Stimulated activated CD8-positive, alpha-beta memory T cell treated with anti-CD3 and anti-CD28 coated beads, Interleukin-7, amount 100 ng/mL, for 4 hours (primary cell): ENCODE results near the gene PPFIBP2.

Experiments
- DNase-seq, 2 donors: peaks; one replicate each; pipeline ENCODE4 v3.0.0-alpha.2; 2020; ENCODE audit warnings: low read depth in 2 of 2

The PPFIBP2 gene

GRCh38 chr11:7600205-7600775 lies 86.5 kb downstream of the PPFIBP2 start:
- DNase-seq: no peak

DNA sequence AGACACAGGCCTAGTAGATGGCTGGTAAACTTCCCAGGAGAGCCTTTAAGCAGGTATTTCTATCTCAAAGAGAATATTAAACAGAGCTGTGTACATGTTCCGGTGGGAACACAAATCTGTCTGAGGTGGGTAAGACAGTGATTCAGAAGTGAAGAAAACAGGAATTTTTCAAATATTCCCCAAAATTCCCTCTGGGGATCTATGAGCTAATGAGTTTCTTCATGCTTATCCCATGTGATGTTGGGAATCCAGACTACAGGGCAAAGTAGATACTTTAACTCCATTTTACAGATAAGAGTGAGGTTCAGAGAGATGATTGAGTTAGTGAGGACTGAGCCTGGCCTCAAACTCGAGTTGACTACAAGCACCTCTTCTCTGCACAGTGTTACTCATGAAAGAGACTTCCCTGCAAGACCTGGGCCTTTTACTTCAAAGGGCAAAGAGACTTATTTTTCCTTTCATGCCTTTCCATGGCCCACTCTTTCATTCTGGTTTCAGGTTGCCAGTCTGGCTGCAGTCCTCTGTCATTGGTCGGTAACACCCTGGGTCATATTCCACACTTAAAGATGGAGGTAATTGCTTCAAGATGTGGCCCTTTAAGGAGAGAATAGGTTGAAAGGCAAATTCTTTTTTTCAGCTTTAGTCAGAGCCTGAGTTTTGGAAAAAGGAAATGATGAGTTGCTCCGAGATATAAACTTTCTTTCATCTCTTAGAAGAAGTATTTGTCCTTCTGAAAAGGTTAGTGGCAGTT lies 89.4 kb downstream of the PPFIBP2 start:
- no peak for DNase-seq

DNA sequence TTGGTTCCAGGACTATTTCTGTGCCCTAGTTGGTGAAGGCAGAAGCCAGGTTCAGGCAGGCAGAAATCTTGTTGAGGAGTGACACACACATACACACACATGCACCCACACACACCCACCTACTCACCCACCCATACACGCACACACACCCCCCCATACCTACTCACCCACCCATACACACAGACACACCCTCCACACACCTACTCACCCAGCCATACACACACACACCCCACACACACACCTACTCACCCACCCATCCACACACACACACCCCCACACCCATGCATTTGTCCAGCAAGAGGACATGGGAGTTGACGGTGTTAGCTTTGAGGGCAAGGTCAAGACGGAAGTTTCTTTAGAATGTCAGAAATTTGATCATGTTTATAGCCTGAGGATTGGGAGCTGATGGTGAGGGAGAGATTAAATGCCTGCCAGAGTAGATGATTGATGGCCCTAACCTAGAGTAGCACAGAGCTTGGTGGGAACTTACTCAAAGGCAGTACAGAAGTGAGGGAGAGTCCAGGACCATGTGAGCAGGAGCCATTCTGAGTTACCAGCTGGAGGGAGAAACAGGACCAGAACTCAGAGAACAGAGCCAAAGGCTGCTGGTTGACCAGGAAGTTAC lies 90.6 kb downstream of the PPFIBP2 start:
- no peak for DNase-seq

DNA sequence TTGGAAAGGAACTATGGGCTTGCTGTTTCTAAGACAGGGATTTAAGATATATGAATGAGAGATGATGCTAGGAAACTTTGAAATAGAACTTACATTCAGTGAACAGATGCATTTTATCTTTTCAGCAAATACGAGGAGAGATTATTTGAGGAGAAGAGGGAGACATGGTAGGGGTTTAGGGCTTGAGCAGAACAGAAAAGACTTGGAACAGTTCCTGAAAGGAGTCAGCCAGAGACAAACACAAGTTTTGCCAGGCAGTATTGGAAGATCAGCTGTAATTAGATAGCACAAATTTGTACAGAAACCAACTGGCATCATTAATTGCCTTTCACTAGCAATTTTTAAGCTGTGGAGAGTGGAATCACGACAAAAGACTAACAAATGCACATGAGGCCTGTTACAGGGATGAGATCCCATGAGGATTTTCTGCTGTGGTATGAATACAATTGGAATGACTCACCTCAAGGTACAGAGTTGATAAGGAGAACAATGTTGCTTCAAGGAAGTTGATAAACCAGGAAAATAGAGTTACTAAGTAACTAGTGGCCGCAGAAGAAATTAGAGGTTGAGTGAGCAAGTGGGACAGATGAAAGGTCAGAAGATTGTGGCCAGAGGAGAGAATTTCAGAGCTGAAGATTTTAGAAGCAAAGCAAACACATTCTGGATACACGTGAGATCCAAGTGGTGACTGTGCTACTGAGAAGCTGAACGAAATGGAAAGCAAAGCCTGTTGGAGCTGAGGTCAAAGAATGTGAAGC lies 91.6 kb downstream of the PPFIBP2 start:
- no peak for DNase-seq

DNA sequence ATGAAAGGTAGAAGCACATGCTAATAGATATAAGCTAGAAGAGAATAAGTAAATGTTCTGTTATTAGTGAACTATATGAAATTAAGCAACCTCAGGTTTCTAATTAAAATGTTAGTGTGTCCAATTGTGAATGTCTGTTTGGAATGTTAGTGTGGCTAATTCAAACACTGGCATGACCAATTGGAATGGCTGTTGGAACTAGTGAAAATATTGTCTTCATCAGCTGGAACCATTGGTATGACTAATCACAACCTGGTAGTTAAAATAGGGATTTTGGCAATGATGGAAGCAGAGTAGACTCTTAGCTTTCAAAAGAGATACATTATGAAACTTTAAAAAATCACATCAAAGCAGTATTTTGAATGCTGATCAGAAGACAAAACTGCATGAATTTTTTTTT lies 92.7 kb downstream of the PPFIBP2 start:
- DNase-seq: no peak

DNA sequence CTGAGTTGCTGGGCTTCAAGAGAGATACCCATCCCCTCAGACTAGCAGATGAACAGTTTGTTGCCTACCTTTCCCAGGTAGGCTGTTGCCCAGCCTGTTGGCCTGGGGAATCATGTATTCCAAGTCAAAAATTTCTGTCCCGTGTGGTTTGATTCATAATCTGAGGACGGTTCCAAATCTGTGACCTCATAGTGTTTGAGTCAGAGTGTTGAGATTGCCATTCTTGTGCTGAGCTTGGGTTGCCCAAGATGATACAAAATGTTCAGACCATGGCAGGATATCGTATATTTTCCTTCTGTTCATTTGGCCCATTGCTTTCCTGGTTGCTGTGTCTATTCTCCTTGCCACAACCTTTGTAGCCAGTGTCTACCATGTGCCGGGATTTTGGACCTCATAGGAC lies 95.2 kb downstream of the PPFIBP2 start:
- DNase-seq: no peak

DNA sequence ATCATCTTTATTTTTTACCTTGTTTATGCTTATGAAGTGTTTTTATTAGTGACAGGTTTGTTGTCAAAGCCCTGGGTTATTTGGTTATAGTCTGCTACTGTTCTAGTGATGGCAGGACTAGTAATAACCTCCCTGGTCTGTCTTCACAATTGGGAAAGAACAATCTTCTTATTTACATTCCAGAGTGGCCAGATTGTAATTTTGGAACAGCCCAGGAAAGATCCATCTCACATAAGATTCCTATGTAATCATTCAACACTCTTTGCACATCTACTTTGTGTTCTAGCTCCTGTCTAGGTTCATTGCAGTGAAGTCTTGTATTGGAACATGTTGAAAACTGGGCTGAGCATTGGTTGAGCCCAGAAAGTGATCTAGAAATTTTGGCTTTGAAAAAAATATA lies 95.7 kb downstream of the PPFIBP2 start:
- no peak for DNase-seq

DNA sequence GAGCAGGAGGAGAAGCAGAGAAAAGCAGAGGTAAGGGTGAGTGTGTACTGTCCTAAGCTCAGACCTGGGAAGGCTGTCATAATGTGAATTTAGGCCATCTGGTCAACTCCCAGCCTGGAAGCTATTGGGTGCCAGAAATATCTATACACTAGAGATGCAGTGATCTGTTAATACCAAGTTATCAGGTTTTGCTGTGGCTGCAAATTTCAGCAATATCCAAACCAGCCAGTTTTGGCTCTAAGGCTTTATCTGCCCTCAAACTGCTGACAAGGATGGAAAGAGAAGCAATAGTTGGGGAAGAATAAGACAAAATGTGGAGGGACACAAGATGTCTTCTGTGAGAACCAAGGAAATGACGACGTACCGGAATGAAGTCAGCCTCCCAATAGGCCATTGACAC lies 96.6 kb downstream of the PPFIBP2 start:
- DNase-seq: no peak

DNA sequence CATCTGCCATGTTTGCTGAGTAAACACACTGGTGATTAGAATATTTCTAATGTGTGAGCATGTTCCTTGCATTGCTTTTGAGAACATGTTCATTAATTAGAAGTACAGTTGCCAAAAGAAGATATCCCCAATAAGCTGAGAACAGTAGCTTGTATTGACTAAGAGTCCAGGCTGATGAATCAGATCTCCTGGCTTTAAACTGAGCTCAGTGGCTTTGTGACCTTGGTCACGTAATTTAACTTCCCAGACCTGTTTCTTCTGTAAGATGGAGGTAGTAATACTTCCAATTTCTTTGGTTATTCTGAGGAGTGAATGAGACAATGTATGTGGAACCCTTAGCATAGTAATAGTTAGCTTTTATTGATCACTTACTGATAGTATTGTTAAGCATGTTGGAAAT lies 97.6 kb downstream of the PPFIBP2 start:
- DNase-seq: no peak

- no peak for DNase-seq
Observed at GRCh38 chr11:7612056-7612660, 98.4 kb downstream of the PPFIBP2 start.

DNA sequence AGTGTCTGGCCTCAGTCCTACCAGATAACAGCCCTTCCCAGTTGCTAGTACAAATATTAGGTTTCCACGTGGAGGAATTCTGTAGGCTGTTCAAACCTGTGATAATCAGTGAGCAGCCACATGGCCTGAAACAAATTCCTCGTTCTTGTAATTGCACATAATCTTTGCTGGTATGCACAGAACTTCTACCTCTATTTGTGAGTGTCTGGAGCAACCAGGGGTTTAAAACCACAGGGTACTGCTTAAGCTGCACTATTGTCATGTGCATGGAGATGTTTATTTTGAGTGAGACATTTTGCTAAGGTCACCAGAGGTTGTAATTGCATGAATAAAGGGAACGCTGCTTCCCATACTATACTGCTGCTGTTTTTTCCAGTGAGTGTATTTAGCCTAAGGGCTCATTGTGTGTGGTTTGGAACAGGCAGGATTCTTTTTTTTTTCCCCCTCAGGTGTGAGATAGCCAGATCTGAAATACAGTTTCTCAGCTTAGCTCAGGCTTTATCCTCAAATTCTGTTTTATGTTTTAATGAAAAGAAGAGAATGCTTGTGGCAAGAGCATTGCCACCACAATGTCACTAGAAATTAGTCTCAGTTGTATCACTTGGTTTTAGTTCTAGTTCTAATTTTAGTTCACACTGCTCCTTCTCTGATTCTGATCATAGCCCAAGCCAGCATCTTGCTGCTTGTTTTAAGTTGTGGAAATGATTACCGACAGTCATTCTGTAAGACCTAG lies 99.0 kb downstream of the PPFIBP2 start:
- no peak for DNase-seq

DNA sequence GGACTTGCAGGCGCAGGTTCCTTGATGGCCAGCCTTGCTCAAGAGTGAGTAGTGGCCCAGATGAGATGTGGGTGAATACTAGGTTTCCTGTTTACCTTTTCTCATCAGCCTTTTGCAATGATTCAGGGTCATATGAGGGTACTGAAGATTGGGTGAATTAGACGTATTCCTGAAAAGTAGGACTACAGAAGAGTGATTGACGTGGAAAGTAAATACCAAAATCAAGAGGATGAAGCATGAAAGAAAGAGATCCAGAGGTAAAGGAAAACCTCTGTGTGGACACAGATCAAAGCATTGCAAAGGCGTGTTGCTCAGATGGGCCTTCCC lies 99.6 kb downstream of the PPFIBP2 start:
- DNase-seq: no peak

- DNase-seq: no peak
Observed at GRCh38 chr11:7614656-7615055, 100.9 kb downstream of the PPFIBP2 start.

DNA sequence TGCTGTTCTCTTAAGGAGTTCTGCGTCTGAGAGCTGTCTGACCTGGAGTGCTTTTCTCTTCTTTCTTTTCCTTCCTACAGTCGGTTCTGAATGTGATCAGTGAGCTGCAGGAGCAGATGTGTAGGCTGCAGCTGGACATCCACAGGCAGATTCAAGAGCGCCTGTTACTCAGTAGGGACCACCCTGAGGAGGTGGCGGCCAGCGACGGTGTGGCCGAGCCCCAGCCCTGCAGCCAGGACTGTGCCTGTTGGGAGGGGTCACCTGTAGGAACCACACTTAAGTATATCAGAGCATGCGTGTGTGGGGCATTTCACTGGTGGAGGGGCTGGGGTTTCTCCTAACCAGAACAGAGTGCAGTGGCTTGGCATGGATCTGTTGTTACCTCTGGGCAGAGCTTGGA lies 103.2 kb downstream of the PPFIBP2 start:
- DNase-seq: no peak

DNA sequence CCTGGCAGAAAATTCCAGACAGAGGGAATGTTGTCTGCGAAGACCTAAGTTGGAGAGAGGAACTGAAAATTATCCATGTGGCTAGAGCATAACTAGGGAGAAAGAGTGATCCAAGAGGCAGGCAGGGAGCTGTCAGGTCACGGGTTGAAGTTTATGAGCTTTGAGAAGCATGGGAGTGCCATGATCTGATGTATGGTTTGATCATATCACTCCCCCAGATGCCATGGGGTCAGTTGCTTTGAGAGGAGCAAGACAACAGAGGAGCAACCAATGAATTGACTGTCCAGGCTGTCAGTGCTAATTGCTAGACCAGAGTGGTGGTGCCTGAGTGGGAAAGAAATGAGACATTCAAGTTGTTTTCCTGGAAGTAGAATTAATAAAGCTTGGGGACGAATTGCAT lies 105.5 kb downstream of the PPFIBP2 start:
- DNase-seq: no peak

DNA sequence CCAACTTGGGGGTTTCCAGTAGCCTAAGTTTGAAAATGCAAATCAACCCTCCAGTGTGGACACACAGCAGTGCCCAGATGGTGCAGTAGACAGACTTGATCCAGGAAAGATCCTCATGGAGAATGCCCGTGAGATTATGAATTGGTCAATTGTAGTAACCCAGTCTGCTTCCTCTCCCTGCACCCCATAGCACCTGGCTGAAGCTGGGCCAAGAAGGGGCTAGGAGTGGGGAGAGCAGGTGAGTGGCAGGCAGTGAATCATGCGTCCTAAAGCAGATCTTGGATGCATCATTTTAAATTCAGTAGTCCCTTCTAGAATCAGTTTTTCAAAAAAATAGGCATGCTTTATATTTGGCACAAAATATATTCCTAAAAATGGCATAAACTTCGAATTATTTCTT lies 107.3 kb downstream of the PPFIBP2 start:
- DNase-seq: no peak

GRCh38 chr11:7621554-7621953 lies 107.8 kb downstream of the PPFIBP2 start:
- no peak for DNase-seq

DNA sequence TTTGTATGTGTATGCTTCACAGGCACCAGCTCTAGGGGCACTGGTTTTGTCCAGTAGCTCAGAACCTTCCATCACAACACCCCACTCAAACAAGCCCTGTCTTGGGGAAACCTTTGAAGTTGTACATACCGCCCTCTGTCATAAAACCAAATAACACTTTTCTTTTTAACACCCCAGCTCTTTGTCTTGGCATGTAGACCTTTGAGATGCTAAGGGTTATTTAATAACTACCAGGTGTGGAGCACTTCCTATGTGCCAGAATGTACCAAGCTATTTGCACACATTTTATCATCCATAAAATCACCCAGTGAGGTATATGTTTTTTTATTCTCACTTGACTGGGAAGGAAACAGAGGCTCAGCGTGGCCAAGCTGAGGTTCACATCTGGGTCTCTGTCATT lies 108.9 kb downstream of the PPFIBP2 start:
- DNase-seq: no peak

DNA sequence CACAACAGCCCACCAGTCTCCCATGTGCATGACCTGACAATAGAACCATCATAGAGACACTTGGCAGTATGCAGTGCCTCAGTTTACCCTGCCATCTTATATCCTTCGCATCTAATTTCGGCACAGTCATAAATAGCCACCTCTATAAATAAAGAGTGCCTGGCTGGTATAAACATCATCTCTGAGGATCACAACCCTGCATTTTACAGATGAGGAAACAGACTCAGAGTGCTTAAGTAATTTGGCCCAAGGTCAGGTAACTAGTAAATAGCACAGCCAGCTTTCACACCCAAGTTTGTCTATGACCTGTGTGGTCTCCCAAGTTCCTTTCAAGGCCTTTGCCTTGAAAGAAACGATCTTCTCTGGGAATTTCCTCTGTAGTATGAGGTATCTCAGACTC lies 114.9 kb downstream of the PPFIBP2 start:
- no peak for DNase-seq

GRCh38 chr11:7630002-7630401 lies 116.2 kb downstream of the PPFIBP2 start:
- no peak for DNase-seq

DNA sequence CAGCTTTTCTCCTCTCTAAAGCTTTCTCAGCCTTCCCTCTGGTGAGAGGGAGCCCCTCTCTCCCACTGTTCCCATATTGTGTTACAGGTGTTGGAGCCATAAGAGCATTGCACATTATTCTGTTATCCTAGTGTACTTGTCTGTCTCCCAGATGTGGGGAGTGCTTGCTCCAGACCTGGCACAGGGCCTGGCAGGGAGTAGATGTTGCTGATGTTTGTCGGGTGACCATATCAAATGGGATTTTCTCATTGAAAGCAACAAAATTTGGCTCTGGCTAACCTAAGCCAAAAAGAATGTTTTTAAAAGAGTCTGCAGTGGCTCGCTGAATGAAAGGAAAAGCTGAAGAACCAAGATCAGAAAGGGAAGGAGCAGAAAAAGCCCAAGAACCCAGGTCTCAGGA lies 118.4 kb downstream of the PPFIBP2 start:
- DNase-seq: no peak

DNA sequence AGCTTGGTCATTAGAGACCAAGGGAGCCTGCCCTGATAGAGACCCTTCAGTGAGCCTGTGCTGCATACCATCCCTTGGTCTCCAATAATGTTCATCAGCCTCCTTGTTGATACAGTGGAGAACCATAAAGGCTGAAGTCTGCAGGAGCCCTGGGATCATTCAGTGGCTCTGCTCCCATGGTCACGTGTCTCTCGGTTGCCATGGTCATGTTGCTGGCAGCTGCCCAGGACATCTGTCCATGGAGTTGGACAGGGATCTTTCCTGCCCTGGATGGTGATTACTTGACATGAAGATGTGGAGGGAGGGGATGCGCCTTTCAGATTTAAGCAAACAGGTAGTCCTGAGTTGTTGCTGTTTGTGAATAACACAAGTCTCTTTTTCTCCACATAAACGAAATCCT lies 121.3 kb downstream of the PPFIBP2 start:
- DNase-seq: no peak
